Right cardiac atrium (tissue), 5 donors: ENCODE results near the gene CERS6. TPM values are rescaled to one million over a fixed set of nuclear protein-coding genes. Genes with fewer than 3 reads are reported as not detected.

Experiments used
- ATAC-seq, 2 donors: fragments of 200-7000 bp; cut with Tn5 transposase; one replicate each; pipeline versions ENCODE4 v1.8.0 to v1.9.1; 2020; ENCODE audit warnings: moderate library complexity in 2 of 2, mild to moderate bottlenecking in 1 of 2
- DNase-seq, 3 donors: peaks; one replicate each; pipeline ENCODE4 v3.0.0-alpha.2; 2020
- H3K27ac ChIP-seq: one replicate; pipeline ENCODE4 v1.5.1; 2013; ENCODE audit warnings: mild to moderate bottlenecking, low read length, control low read depth, moderate library complexity
- H3K27me3 ChIP-seq: one replicate; pipeline ENCODE4 v1.6.1; 2013; ENCODE audit not compliant: control insufficient read depth, insufficient read depth
- H3K4me1 ChIP-seq: one replicate; pipeline ENCODE4 v1.6.1; 2013; ENCODE audit warnings: low read length; ENCODE audit not compliant: control insufficient read depth, insufficient read depth
- H3K4me3 ChIP-seq: one replicate; pipeline ENCODE4 v1.5.1; 2013; ENCODE audit warnings: low read length, control low read depth
- H3K9me3 ChIP-seq: one replicate; pipeline ENCODE4 v1.6.1; 2013; ENCODE audit warnings: low read length; ENCODE audit not compliant: control insufficient read depth
- WGBS: extraction: QIAGEN DNeasy Blood & Tissue Kit; methylation state at CpG from one replicate; pipeline ENCODE4 v1.1.7; 2013; 5-methylcytosine and 5-hydroxymethylcytosine counted together
- intact Hi-C, 4 donors: fragments of 100-400 bp; cut with DNase I; formaldehyde crosslinking; loops; one replicate each; pipeline versions ENCODE4 v1.11.0 to v1.14.0; 2022 to 2023
- polyA plus RNA-seq: library from polyadenylated mRNA; stranded (reverse); fragments of 200-250 nt; gene quantifications from one replicate; pipeline ENCODE4 v1.2.3, GENCODE V29; 2013
- total RNA-seq, 4 donors: library from RNA; stranded (reverse); fragmentation: NEBNext Ultra II Directional; extraction: Animal tissue kit (Norgen Biotek cat#: 25700); gene quantifications; one replicate each; pipeline ENCODE4 v1.2.1, GENCODE V29; 2021
- donor health status: healthy with polysubstance abuse.
- donor health status: DM: no; HTN: yes; CAD: no.
- donor health status: DM: no; HTN: no; CAD: no.
- donor health status: DM: no; HTN: yes; CAD: no; lungs with severe emphysema.
- donor health status: DM: yes; HTN: yes; CAD: no.

CERS6 gene
- total and polyA plus RNA-seq, 5 donors, result 25.6 to 71.5 (median 48.9) TPM

DNA sequence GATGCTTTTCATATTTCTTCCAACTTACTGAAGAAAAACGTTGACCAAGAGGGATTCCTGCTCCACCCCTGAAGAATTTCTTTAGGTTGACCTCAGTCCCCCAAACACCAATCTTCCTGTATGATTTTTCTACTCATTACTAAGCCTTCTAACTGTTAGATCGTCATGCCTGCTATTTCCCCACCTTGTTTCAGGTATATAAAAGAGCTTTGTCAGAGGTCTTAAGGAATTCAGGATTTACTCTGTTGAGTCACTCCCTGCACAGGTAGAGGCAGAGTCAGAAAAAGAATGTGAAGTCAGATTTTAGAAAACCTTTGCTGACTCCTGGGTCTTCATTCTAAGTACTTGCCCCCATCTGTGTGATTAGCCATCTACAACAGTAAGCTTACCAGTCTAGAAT is 262.6 kb downstream of the CERS6 start:
- no peaks in the 10 kb centered on the region for H3K9me3 ChIP-seq
- no peaks in the 10 kb centered on the region for H3K27me3 ChIP-seq
- peaks cover 4% of the 10 kb centered on the region for H3K4me1 ChIP-seq
- intact Hi-C loops, result loop anchor here in 1 of 4 donors (10.0 kb wide), 1 partner anchor 374 kb away; no protein-coding TSS in a partner anchor
- DNase-seq, result no peak
- H3K4me3 ChIP-seq, result no peak overlapping the region
- WGBS, result 73% methylated on average over 2 of the region's 2 CpGs
- no peak for ATAC-seq
- no peak overlapping the region for H3K27ac ChIP-seq

DNA sequence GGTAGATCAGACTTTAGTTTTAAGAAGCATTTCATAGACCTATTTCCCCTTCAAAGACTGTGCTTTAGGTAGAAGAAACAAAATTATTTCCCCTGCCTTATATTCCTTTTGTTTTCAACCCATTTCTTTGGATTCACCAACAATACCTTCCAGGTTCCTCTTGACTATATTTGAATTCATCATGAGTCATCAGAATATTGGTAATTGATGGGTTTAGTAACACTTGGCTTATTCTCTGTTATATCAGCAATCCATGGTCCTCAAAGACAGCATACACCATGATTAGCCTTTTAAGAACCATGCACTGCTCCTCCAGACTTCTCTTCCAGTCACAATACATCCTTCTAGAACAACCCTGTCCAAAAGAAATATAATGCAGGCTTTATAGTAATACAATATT is 263.4 kb downstream of the CERS6 start:
- H3K4me3 ChIP-seq, result no peak overlapping the region
- no peaks in the 10 kb centered on the region for H3K27me3 ChIP-seq
- no peak overlapping the region for H3K27ac ChIP-seq
- DNase-seq, result no peak
- intact Hi-C loops, result loop anchor here in 1 of 4 donors (10.0 kb wide), 1 partner anchor 375 kb away; no protein-coding TSS in a partner anchor
- no peak for ATAC-seq
- peaks cover 4% of the 10 kb centered on the region for H3K4me1 ChIP-seq
- no peaks in the 10 kb centered on the region for H3K9me3 ChIP-seq

DNA sequence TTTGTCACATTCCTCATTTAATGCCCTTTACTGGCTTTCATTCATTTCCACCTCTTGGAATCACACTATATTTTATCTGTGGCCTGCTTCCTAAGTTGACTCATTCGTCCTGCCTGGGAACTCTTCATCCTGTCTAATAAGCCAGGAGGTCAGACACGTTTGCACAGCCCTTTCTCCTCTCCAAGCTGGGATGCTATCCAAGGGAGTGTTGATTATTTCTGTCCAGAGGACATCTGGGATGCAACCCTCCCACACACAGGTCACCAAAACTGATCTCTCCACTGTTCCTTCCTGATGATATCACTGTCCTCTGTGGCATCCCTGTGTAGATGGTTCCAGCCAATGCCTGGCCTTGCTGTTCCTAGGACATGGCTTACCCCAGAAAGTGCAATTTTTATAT is 266.5 kb downstream of the CERS6 start:
- ATAC-seq (peak; percentile 96 to 97), DNase-seq (peak in 1 of 3 donors; percentile 18)
- Histone ChIP-seq H3K27me3 (no peaks in the 10 kb centered on the region), H3K27ac (peak overlapping the region; percentile 96), H3K9me3 (no peaks in the 10 kb centered on the region), H3K4me3 (no peak overlapping the region), H3K4me1 (peaks cover 4% of the 10 kb centered on the region)
- WGBS, result 12% methylated on average over 2 of the region's 2 CpGs
- intact Hi-C loops, result no loop called here

DNA sequence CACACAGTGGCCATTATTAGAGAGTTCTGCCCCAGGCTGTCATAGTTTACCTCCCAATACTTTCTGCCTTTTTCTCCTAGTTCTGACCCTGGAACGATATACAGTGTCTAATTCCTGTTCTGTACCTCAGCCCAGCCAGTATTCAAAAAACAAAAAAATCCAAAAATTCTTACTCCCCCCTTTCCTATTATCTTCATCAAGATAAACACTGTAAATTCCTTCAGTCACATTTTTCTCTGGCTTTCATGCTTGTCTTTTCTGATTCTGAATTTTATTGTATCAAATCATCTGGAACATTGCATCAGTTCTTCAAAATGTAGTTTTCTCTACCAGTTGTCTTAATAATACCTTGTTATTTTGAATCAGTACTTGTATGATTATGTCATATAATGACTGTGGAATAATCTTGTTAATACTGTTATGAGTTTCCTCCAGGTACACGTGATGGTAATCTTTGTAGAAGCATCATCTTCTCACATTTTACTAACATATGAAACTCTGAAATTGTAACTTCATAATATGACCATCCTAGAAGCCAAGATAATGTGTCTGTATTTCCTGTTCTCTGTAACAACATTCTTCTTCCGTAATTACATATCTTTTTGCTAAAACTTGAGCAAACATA is 267.3 kb downstream of the CERS6 start:
- intact Hi-C loops, result no loop called here
- Histone ChIP-seq H3K27ac (peak overlapping the region; percentile 64), H3K9me3 (no peaks in the 10 kb centered on the region), H3K4me3 (no peak overlapping the region), H3K4me1 (peaks cover 4% of the 10 kb centered on the region), H3K27me3 (no peaks in the 10 kb centered on the region)
- no peak for DNase-seq
- peak; percentile 10 to 26 for ATAC-seq
- WGBS, result 71% methylated on average over 3 of the region's 3 CpGs

DNA sequence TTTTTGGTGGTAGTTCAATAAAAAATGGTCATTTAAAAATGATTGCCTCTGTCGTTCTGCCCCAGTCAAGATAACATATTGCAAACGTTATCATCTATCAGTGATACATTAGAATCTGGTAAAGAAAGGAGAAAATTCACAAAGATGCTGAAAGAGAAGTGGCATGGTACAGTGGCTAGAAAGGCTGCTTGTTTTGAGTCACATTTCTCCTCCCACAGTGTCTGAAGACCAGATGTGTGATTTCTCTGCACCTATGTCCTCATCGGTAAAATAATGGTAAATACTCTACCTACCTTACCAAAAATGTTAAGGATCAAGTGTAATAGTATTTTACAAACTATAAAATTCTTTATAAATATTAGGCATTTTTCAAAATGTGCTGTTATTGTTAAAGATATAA is 270.3 kb downstream of the CERS6 start:
- H3K9me3 ChIP-seq, result no peaks in the 10 kb centered on the region

DNA sequence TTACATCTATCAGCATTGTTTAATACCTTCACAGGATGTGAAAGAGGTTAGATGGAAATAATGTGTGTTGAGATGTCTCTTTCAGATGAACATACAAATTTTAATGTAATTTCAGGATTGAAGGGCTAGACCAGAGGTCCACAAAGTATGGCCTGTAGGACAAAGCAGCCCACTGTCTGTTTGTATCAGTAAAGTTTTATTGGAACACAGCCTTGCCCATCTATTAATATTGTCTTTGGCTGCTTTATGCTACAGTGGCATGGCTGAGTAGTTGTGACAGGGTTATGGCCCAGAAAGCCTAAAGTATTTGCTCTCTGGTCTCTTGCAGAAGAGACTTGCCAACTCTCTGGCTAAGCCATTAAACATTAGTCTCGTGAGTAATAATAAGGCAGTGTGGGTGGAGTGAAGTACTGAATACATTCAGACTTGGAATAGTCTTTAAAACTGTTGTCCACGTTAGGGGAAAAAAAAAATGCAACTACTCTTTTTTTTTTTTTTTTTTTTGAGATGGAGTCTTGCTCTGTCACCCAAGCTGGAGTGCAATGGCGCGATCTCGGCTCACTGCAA is 271.9 kb downstream of the CERS6 start:
- WGBS, result 82% methylated on average over 5 of the region's 5 CpGs
- Histone ChIP-seq H3K4me3 (no peak overlapping the region), H3K4me1 (peaks cover 8% of the 10 kb centered on the region), H3K27me3 (no peaks in the 10 kb centered on the region), H3K9me3 (no peaks in the 10 kb centered on the region), H3K27ac (no peak overlapping the region)
- DNase-seq, result no peak
- ATAC-seq, result no peak
- intact Hi-C loops, result no loop called here

More for the DNA sequence above, 270.3 kb downstream of the CERS6 start:
- H3K4me3 ChIP-seq, result no peak overlapping the region
- ATAC-seq, result no peak
- intact Hi-C loops, result no loop called here
- no peak overlapping the region for H3K27ac ChIP-seq
- no peak for DNase-seq
- 92% methylated on average over 3 of the region's 3 CpGs for WGBS
- H3K27me3 ChIP-seq, result no peaks in the 10 kb centered on the region
- H3K4me1 ChIP-seq, result peaks cover 9% of the 10 kb centered on the region

DNA sequence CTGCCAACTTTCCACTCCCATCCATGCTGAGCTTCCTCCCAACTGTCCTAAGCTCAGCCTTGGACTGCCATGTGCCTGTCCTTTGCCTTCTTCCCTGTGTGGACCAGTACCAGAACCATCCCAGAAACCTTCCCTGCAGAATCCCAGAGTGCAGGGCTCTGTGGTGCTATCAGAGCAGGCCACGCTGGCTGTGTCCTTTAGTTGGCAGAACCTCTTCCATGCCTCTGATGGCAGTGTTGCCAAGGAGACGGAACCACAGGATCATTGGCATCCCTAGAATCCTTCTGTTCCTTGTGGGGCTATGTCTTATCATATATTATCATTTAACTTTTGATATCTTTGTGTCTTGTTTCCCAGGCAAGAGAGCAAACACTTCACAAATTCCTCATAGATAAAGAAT is 273.4 kb downstream of the CERS6 start:
- intact Hi-C loops, result no loop called here
- Histone ChIP-seq H3K27ac (peak overlapping the region; percentile 52), H3K27me3 (no peaks in the 10 kb centered on the region), H3K4me1 (peaks cover 8% of the 10 kb centered on the region), H3K9me3 (no peaks in the 10 kb centered on the region), H3K4me3 (no peak overlapping the region)
- ATAC-seq, result peak; percentile 34 to 48
- 78% methylated on average over 2 of the region's 2 CpGs for WGBS
- DNase-seq, result no peak

DNA sequence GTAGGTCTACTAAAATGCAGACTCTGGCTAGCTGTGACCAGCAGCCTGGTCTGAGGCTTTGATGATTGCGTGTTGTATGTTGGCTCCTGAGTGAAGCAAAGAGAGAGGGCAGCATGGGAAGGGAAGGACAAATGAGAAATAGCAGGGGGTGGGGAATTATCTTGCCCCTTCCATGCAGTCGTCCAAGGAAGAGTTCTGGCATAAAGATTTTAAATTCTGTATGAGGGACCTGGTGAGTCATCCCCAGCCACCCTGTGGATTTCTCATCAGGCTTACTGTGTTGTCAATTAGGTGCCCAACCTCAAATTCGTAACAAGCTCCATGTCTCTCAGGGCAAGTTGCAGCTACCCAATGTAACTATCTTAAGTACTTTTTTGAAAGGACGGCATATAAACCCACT is 274.3 kb downstream of the CERS6 start:
- ATAC-seq (no peak), DNase-seq (no peak)
- peak overlapping the region; percentile 37 for H3K27ac ChIP-seq
- H3K4me1 ChIP-seq, result peaks cover 8% of the 10 kb centered on the region
- 67% methylated on average over 4 of the region's 4 CpGs for WGBS
- no peaks in the 10 kb centered on the region for H3K27me3 ChIP-seq
- intact Hi-C loops, result no loop called here
- H3K4me3 ChIP-seq, result no peak overlapping the region
- H3K9me3 ChIP-seq, result no peaks in the 10 kb centered on the region

DNA sequence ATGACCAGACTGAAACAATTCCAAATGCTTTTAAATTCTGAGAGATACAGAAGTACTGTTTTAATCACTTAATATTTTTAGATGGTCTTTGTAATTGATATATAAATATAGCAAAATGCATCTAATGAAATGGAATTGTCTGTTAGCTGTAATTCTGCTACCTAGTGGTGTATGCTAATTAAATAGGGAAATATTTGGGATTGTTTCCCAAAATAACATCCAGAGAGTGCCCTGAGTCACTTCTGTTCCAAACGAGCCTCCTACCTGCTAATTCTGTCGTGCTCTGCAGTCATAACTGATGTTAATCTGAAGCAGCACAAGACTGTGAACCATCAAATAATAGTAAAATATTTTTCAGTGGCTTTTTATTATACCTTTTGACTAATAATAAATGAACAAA is 274.9 kb downstream of the CERS6 start:
- ATAC-seq (no peak), DNase-seq (no peak)
- H3K27ac ChIP-seq, result no peak overlapping the region
- 49% methylated on average over 2 of the region's 2 CpGs for WGBS
- intact Hi-C loops, result no loop called here
- no peaks in the 10 kb centered on the region for H3K9me3 ChIP-seq
- no peaks in the 10 kb centered on the region for H3K27me3 ChIP-seq
- no peak overlapping the region for H3K4me3 ChIP-seq
- H3K4me1 ChIP-seq, result peaks cover 8% of the 10 kb centered on the region

DNA sequence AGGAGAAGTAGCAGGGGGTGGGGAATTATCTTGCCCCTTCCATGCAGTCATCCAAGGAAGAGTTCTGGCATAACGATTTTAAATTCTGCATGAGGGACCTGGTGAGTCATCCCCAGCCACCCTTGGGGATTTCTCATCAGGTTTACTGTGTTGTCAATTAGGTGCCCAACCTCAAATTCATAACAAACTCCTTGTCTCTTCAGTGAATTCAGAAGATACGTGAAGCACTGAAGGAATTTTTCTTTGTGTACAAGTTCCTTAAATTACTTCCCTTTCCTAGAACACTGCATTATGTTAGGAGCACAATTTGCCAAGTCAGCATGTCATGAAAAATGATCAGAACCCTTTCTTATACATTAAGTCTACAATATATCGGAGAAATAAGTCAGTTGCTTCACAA is 275.5 kb downstream of the CERS6 start:
- no peaks in the 10 kb centered on the region for H3K27me3 ChIP-seq
- H3K4me3 ChIP-seq, result no peak overlapping the region
- intact Hi-C loops, result no loop called here
- H3K27ac ChIP-seq, result no peak overlapping the region
- WGBS, result 63% methylated on average over 3 of the region's 3 CpGs
- H3K9me3 ChIP-seq, result no peaks in the 10 kb centered on the region
- peaks cover 8% of the 10 kb centered on the region for H3K4me1 ChIP-seq
- DNase-seq (no peak), ATAC-seq (no peak)

DNA sequence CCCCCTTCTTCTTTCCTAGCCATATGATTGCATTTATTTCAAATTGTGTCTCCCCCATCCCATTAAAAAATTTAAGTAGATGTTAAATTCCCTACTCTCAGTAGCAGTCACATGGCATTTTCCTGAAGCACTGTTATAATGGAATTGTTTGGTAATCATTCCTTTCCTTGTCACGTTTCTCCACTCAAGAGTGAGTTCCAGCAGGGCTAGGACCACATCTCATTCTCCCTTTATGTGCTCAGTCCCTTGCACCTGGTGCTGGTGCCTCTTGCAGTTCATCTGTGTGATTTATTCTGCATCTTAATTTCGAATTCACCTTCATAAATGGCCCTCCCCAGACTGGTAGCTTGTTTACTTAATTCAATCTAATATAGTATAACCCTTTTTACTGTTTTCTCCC is 276.0 kb downstream of the CERS6 start:
- WGBS, result 73% methylated on average over 2 of the region's 2 CpGs
- H3K27ac ChIP-seq, result no peak overlapping the region
- DNase-seq, result no peak
- ATAC-seq, result no peak
- H3K4me1 ChIP-seq, result peaks cover 8% of the 10 kb centered on the region
- intact Hi-C loops, result no loop called here
- no peaks in the 10 kb centered on the region for H3K27me3 ChIP-seq
- H3K4me3 ChIP-seq, result no peak overlapping the region
- no peaks in the 10 kb centered on the region for H3K9me3 ChIP-seq

DNA sequence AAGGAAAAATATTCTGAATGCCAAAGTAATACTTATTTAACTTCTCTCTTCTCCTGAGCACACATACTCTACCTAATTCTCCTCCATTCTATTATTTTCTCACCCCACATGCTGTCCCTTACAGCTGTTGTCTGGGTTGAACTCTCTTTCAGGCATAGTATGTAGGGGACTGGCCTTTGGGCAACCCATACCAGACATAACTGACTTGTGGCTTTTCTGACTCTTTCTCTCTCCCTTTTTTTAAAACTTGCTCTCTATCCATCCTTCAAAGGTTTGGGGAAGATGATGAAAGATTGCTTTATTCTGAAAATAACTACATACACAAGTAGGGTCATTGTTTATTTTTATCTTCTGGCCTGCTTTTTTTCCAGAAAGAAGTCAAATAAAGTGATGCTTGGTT is 276.4 kb downstream of the CERS6 start:
- intact Hi-C loops, result no loop called here
- H3K27ac ChIP-seq, result no peak overlapping the region

More for the DNA sequence above, 276.4 kb downstream of the CERS6 start:
- Histone ChIP-seq H3K27me3 (no peaks in the 10 kb centered on the region), H3K9me3 (no peaks in the 10 kb centered on the region), H3K4me3 (no peak overlapping the region), H3K4me1 (peaks cover 8% of the 10 kb centered on the region)
- no peak for DNase-seq
- ATAC-seq, result no peak
